Measurements from ENCODE around the gene GAGE12F.
"Not testable (repeated sequence)": the region's sequence is repeated elsewhere in the genome, so short reads cannot be mapped to it uniquely, and the experiment has no call there.

Gene GAGE12F, protein sequence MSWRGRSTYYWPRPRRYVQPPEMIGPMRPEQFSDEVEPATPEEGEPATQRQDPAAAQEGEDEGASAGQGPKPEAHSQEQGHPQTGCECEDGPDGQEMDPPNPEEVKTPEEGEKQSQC

DNA sequence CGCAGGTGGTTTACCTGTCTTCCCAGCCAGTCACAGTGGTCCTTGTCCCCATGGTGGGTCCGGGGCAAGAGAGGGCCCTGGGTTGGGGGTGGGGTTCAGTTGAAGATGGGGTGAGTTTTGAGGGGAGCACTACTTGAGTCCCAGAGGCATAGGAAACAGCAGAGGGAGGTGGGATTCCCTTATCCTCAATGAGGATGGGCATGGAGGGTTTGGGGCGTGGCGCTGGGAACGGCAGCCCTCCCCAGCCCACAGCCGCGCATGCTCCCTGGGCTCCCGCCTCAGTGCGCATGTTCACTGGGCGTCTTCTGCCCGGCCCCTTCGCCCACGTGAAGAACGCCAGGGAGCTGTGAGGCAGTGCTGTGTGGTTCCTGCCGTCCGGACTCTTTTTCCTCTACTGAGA lies at the start of gene GAGE12F:
TSS of gene GAGE12F (plus strand) at position 301 of the 400 bp plus-strand sequence. CDS start 1,155 bp downstream, outside the sequence.
- DNase-seq (ENCODE audit: low spot score), result not testable (repeated sequence)

DNA sequence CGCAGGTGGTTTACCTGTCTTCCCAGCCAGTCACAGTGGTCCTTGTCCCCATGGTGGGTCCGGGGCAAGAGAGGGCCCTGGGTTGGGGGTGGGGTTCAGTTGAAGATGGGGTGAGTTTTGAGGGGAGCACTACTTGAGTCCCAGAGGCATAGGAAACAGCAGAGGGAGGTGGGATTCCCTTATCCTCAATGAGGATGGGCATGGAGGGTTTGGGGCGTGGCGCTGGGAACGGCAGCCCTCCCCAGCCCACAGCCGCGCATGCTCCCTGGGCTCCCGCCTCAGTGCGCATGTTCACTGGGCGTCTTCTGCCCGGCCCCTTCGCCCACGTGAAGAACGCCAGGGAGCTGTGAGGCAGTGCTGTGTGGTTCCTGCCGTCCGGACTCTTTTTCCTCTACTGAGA lies 28.8 kb upstream of the GAGE12F start, which contains the start of gene GAGE12C:
TSS of gene GAGE12C (plus strand) at position 301 of the 400 bp plus-strand sequence. CDS start 1,155 bp downstream, outside the sequence.
- not testable (repeated sequence) for DNase-seq (ENCODE audit: low spot score)

DNA sequence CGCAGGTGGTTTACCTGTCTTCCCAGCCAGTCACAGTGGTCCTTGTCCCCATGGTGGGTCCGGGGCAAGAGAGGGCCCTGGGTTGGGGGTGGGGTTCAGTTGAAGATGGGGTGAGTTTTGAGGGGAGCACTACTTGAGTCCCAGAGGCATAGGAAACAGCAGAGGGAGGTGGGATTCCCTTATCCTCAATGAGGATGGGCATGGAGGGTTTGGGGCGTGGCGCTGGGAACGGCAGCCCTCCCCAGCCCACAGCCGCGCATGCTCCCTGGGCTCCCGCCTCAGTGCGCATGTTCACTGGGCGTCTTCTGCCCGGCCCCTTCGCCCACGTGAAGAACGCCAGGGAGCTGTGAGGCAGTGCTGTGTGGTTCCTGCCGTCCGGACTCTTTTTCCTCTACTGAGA lies 19.2 kb upstream of the GAGE12F start, which contains the start of gene GAGE12D:
TSS of gene GAGE12D (plus strand) at position 301 of the 400 bp plus-strand sequence. CDS start 1,155 bp downstream, outside the sequence.
- DNase-seq (ENCODE audit: low spot score), result not testable (repeated sequence)

DNA sequence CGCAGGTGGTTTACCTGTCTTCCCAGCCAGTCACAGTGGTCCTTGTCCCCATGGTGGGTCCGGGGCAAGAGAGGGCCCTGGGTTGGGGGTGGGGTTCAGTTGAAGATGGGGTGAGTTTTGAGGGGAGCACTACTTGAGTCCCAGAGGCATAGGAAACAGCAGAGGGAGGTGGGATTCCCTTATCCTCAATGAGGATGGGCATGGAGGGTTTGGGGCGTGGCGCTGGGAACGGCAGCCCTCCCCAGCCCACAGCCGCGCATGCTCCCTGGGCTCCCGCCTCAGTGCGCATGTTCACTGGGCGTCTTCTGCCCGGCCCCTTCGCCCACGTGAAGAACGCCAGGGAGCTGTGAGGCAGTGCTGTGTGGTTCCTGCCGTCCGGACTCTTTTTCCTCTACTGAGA lies 9.7 kb upstream of the GAGE12F start, which contains the start of gene GAGE12E:
TSS of gene GAGE12E (plus strand) at position 301 of the 400 bp plus-strand sequence. CDS start 1,155 bp downstream, outside the sequence.
- not testable (repeated sequence) for DNase-seq (ENCODE audit: low spot score)

DNA sequence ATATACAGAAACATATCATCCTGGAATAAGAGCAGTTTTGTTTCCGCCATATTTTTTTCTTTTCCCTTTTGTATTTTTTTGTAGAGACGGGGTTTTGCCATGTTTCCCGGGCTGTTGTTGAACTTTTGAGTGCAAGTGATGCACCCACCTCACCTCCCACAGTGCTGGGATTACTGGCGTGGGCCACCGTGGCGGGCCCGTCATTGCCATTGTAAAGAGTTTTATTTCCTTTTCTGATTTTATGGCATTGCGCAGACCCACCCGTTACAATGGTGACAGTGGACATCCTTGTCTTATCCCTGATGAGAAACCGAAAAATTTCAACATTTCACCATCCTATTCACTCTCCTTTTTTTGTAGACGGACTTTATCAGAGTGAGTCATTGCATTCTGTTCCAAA lies 8.1 kb downstream of the GAGE12F start:
- not testable (repeated sequence) for DNase-seq (ENCODE audit: low spot score)

DNA sequence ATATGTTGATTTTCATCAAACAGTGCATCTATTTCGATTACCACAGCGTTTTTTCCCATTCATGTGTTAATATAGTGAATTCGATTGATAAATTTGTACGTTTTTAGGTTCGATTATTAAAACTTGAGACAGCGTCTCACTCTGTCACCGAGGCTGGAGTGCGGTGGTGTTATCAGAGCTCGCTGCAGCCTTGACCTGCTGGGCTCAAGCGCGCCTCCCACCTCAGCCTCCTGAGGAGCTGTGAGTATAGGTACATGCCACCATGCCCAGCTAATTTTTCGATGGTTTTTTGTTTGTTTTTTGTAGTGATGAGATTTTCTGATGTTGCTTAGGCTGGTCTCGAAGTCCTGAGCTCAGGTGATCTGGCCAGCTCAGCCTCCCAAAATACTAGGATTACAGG lies 8.5 kb downstream of the GAGE12F start:
- not testable (repeated sequence) for DNase-seq (ENCODE audit: low spot score)

DNA sequence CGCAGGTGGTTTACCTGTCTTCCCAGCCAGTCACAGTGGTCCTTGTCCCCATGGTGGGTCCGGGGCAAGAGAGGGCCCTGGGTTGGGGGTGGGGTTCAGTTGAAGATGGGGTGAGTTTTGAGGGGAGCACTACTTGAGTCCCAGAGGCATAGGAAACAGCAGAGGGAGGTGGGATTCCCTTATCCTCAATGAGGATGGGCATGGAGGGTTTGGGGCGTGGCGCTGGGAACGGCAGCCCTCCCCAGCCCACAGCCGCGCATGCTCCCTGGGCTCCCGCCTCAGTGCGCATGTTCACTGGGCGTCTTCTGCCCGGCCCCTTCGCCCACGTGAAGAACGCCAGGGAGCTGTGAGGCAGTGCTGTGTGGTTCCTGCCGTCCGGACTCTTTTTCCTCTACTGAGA lies 9.5 kb downstream of the GAGE12F start, which contains the start of gene GAGE12G:
TSS of gene GAGE12G (plus strand) at position 301 of the 400 bp plus-strand sequence. CDS start 1,155 bp downstream, outside the sequence.
- not testable (repeated sequence) for DNase-seq (ENCODE audit: low spot score)

DNA sequence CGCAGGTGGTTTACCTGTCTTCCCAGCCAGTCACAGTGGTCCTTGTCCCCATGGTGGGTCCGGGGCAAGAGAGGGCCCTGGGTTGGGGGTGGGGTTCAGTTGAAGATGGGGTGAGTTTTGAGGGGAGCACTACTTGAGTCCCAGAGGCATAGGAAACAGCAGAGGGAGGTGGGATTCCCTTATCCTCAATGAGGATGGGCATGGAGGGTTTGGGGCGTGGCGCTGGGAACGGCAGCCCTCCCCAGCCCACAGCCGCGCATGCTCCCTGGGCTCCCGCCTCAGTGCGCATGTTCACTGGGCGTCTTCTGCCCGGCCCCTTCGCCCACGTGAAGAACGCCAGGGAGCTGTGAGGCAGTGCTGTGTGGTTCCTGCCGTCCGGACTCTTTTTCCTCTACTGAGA lies 19.0 kb downstream of the GAGE12F start, which contains the start of gene GAGE12H:
TSS of gene GAGE12H (plus strand) at position 301 of the 400 bp plus-strand sequence. CDS start 1,155 bp downstream, outside the sequence.
- DNase-seq (ENCODE audit: low spot score), result not testable (repeated sequence)

DNA sequence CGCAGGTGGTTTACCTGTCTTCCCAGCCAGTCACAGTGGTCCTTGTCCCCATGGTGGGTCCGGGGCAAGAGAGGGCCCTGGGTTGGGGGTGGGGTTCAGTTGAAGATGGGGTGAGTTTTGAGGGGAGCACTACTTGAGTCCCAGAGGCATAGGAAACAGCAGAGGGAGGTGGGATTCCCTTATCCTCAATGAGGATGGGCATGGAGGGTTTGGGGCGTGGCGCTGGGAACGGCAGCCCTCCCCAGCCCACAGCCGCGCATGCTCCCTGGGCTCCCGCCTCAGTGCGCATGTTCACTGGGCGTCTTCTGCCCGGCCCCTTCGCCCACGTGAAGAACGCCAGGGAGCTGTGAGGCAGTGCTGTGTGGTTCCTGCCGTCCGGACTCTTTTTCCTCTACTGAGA lies 28.6 kb downstream of the GAGE12F start, which contains the start of gene GAGE2A:
TSS of gene GAGE2A (plus strand) at position 301 of the 400 bp plus-strand sequence. CDS start 1,155 bp downstream, outside the sequence.
- not testable (repeated sequence) for DNase-seq (ENCODE audit: low spot score)

DNA sequence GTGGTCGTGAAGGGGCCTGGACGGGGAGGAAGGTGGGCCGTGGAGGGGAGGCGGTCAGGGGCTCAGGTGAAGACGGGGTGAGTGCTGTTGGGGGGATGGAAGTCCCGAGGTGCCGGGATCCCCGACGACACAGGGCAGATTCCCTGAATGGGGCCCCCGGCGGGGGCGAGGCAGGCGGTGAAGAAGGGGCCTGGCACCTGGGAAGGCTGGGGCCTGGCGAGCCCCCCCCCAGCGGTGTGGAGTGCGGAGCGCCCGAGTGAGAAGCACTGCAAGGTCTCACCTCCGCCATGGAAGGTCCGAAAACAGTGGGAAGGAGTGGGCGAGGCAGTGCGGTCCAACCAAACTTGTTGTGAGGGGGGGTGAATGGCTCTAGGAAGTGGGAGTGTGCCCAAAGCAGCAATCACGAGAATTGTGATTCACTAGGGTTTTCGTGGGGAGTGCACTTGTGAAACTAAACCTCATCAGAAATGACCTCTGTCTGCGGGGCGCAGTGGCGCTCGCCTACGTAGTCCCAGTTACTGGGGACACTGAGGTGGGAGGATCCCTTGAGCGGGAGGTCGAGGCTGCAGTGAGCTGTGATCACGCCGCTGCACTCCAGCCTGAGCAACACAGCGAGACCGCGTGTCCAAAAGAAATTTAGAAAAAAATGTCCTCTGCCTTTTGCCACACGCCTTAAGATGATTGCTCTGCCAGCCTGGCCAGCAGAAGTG lies 29.3 kb downstream of the GAGE12F start:
- DNase-seq (ENCODE audit: low spot score), result not testable (repeated sequence)

DNA sequence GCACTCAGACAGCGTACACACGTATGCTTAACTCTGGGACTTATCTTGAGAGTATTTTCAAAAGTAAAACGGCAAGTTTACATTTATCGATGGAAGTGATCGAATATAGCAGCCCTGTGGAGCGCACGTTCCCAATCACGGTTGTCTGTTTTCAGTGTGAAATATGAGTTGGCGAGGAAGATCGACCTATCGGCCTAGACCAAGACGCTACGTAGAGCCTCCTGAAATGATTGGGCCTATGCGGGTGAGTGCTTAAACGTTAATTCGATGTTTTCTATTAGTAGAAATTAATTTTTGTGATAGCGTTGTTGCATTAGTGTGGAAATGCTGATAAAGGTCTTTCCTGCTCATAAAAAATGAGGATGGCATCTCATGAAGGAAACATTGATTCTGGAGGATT lies 29.8 kb downstream of the GAGE12F start:
- not testable (repeated sequence) for DNase-seq (ENCODE audit: low spot score)

DNA sequence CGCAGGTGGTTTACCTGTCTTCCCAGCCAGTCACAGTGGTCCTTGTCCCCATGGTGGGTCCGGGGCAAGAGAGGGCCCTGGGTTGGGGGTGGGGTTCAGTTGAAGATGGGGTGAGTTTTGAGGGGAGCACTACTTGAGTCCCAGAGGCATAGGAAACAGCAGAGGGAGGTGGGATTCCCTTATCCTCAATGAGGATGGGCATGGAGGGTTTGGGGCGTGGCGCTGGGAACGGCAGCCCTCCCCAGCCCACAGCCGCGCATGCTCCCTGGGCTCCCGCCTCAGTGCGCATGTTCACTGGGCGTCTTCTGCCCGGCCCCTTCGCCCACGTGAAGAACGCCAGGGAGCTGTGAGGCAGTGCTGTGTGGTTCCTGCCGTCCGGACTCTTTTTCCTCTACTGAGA lies 38.1 kb downstream of the GAGE12F start, which contains the start of gene GAGE1:
TSS of gene GAGE1 (plus strand) at position 301 of the 400 bp plus-strand sequence. CDS start 1,155 bp downstream, outside the sequence.
- DNase-seq (ENCODE audit: low spot score), result not testable (repeated sequence)

DNA sequence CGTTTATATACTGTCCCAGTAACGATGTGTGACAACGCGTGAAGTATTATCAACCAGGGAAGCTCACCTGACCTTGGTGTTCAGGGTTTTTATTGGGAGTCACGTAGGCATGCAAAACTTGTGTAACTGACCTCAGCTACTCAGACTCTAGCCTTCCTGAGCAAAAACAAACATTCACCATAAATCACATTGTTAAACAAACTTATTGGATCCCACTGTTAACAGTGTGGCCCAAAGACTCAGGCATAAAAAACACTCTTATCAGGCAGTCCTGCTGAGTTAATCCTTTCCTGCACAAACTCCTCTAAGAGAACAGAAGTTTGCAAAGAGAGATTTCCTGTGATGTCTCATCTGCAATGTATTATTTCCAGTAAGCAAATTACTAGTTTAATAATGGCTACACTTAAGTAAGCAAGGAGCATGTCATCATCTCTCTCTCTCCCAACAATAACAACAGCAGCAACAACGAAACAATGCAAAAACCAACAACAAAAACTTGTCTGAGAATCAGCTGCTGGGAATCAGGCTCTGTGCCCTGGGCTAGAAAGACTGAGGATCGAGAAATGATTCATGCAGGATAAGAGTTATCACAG lies 50.2 kb downstream of the GAGE12F start:
- no peak for DNase-seq (ENCODE audit: low spot score)
